Measurements from ENCODE around the gene MYO1D. TPM values are rescaled to one million over a fixed set of nuclear protein-coding genes. Genes with fewer than 3 reads are reported as not detected.

Gene MYO1D
- total RNA-seq, 1 donor from 2014 or later, result 12.1 TPM

DNA sequence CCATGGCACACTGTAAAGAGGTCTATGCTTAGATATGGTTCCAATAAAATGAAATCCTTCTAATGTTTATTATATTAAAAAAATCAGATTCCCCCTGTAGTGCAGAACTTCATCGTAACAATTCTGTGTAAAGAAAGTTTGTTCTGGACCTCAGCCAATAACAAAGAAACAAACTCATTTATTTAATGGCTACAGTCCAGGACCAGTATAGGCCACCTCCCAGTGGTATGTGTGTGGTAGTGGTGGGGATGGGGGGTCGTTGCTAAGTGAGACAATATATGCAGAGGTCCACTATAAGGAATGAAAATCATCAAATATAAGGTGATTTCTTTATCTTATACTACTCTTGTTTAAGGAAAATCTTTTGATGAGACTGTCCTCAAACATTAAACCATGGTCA, 253.7 kb downstream of the MYO1D start:
- Mint-ChIP-seq H3K27ac (no peak overlapping the region), H3K4me1 (ENCODE audit: low read depth) (no peaks in the 10 kb centered on the region), H3K36me3 (ENCODE audit: low read depth) (no peaks in the 10 kb centered on the region), H3K9me3 (no peaks in the 10 kb centered on the region), H3K27me3 (ENCODE audit: insufficient read depth) (peaks cover 5% of the 10 kb centered on the region), H3K4me3 (no peak overlapping the region)
- DNase-seq (ENCODE audit: low spot score), result no peak
- intact Hi-C loops (cut with micrococcal nuclease), result no loop called here

DNA sequence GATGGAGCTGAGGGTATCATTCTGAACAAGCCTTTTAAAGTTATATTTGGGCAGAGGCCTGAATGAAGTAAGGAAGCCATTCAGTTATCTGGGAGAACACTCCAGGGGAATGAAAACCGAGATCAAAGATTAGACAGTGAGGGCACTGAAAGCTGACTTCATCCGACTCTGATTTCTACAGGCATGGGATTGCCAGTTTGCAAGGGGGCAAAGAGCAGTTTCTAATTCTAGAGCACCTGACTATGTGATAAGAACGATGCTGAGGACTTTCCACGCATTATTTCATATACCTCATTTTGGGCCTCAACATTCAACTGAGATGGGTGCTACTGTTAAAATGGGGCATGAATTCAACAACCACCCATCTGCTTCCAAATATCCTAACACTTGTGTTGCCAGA, 254.4 kb downstream of the MYO1D start:
- no peaks in the 10 kb centered on the region for H3K36me3 Mint-ChIP-seq (ENCODE audit: low read depth)
- H3K27me3 Mint-ChIP-seq (ENCODE audit: insufficient read depth), result peaks cover 4% of the 10 kb centered on the region
- no peak overlapping the region for H3K4me3 Mint-ChIP-seq
- no peaks in the 10 kb centered on the region for H3K9me3 Mint-ChIP-seq
- DNase-seq (ENCODE audit: low spot score), result no peak
- no peak overlapping the region for H3K27ac Mint-ChIP-seq
- H3K4me1 Mint-ChIP-seq (ENCODE audit: low read depth), result no peaks in the 10 kb centered on the region
- intact Hi-C loops (cut with micrococcal nuclease), result no loop called here

- Mint-ChIP-seq H3K4me1 (ENCODE audit: low read depth) (no peaks in the 10 kb centered on the region), H3K27me3 (ENCODE audit: insufficient read depth) (no peaks in the 10 kb centered on the region), H3K36me3 (ENCODE audit: low read depth) (no peaks in the 10 kb centered on the region), H3K27ac (no peak overlapping the region), H3K9me3 (no peaks in the 10 kb centered on the region), H3K4me3 (no peak overlapping the region)
- no peak for DNase-seq (ENCODE audit: low spot score)
- intact Hi-C loops (cut with micrococcal nuclease), result no loop called here
Measured at GRCh38 chr17:32621612-32622312, 255.2 kb downstream of the MYO1D start.

GRCh38 chr17:32615326-32615725, 261.6 kb downstream of the MYO1D start:
- Mint-ChIP-seq H3K27ac (no peak overlapping the region), H3K27me3 (ENCODE audit: insufficient read depth) (peaks cover 3% of the 10 kb centered on the region), H3K4me1 (ENCODE audit: low read depth) (no peaks in the 10 kb centered on the region), H3K36me3 (ENCODE audit: low read depth) (no peaks in the 10 kb centered on the region), H3K9me3 (no peaks in the 10 kb centered on the region), H3K4me3 (no peak overlapping the region)
- DNase-seq (ENCODE audit: low spot score), result no peak
- intact Hi-C loops (cut with micrococcal nuclease), result no loop called here

DNA sequence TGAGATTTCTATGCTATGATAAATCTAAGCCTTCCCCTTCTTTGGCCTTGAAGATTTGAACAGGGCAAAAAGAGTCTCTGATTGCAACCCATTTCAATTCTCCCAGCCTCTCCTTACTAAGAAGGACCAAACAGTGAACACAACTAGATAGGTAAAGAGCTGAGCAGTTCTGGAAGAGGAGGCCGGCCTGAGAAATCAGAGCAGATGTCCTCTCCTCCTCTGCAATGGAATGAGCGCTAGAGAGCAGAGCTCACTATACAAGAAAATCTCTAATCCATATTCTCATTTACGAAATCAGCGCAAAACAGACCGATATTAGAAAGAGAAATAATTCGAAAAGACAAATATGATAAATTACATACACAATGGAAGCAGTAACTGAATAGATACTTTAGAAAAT, 266.0 kb downstream of the MYO1D start:
- intact Hi-C loops (cut with micrococcal nuclease), result no loop called here

DNA sequence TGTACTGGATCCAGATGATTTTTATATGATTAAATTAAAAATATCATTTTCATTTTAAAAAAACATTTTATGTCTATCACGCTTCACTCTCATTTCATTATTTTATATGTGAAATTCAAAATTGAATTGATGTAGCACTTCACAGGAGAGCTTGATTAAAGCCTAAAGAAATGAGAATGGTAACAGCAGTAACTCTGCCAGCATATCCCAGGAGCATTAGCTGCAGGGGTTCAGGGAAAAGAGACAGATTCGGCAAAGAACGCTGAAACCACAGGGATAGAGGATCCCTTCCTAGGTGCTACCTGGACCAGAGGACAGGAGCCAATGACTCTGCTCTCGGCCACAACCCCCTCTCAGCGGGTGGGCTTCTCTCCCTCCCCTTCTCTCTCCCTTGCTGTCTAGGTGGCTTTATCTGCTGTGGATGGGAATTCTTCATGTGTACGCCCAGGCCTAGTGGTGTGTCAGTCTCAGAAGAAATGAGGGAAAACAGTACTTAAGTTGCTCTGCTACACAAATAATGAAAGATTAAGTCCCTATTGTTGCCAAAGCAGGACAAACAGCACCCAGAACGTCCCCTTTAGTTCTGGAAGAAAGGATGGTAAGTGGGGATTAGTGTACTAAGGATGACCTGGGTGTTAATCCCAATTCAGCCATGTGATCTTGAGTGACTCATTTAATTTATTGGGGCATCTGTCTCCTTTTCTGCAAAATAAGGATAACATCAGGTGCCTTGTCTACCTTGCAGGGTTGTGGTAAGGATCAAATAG, 266.9 kb downstream of the MYO1D start:
- no peak overlapping the region for H3K4me3 Mint-ChIP-seq
- intact Hi-C loops (cut with micrococcal nuclease), result loop anchor here (1.0 to 5.0 kb wide), 6 partner anchors 88 to 148 kb away; no protein-coding TSS in a partner anchor
- H3K27ac Mint-ChIP-seq, result no peak overlapping the region
- peaks cover 5% of the 10 kb centered on the region for H3K27me3 Mint-ChIP-seq (ENCODE audit: insufficient read depth)
- H3K9me3 Mint-ChIP-seq, result no peaks in the 10 kb centered on the region
- no peak for DNase-seq (ENCODE audit: low spot score)
- H3K36me3 Mint-ChIP-seq (ENCODE audit: low read depth), result no peaks in the 10 kb centered on the region
- H3K4me1 Mint-ChIP-seq (ENCODE audit: low read depth), result peaks cover 7% of the 10 kb centered on the region

More for the DNA sequence above, 266.0 kb downstream of the MYO1D start:
- Mint-ChIP-seq H3K4me3 (no peak overlapping the region), H3K27ac (no peak overlapping the region), H3K9me3 (no peaks in the 10 kb centered on the region), H3K4me1 (ENCODE audit: low read depth) (peaks cover 7% of the 10 kb centered on the region), H3K27me3 (ENCODE audit: insufficient read depth) (peaks cover 5% of the 10 kb centered on the region), H3K36me3 (ENCODE audit: low read depth) (no peaks in the 10 kb centered on the region)
- no peak for DNase-seq (ENCODE audit: low spot score)

GRCh38 chr17:32609085-32609484, 267.8 kb downstream of the MYO1D start:
- Mint-ChIP-seq H3K27ac (no peak overlapping the region), H3K9me3 (no peaks in the 10 kb centered on the region)
- intact Hi-C loops (cut with micrococcal nuclease), result loop anchor here (1.0 to 5.0 kb wide), 6 partner anchors 87 to 147 kb away; no protein-coding TSS in a partner anchor

GRCh38 chr17:32608267-32608666, 268.7 kb downstream of the MYO1D start:
- Mint-ChIP-seq H3K36me3 (ENCODE audit: low read depth) (no peaks in the 10 kb centered on the region), H3K27ac (no peak overlapping the region), H3K4me1 (ENCODE audit: low read depth) (peaks cover 7% of the 10 kb centered on the region), H3K4me3 (no peak overlapping the region), H3K27me3 (ENCODE audit: insufficient read depth) (peaks cover 5% of the 10 kb centered on the region), H3K9me3 (no peaks in the 10 kb centered on the region)
- intact Hi-C loops (cut with micrococcal nuclease), result loop anchor here (5.0 kb wide), 2 partner anchors 86 to 106 kb away; no protein-coding TSS in a partner anchor
- no peak for DNase-seq (ENCODE audit: low spot score)

More at GRCh38 chr17:32609085-32609484, 267.8 kb downstream of the MYO1D start:
- Mint-ChIP-seq H3K36me3 (ENCODE audit: low read depth) (no peaks in the 10 kb centered on the region), H3K27me3 (ENCODE audit: insufficient read depth) (peaks cover 5% of the 10 kb centered on the region), H3K4me3 (no peak overlapping the region), H3K4me1 (ENCODE audit: low read depth) (peaks cover 7% of the 10 kb centered on the region)
- peak; percentile 37 for DNase-seq (ENCODE audit: low spot score)

DNA sequence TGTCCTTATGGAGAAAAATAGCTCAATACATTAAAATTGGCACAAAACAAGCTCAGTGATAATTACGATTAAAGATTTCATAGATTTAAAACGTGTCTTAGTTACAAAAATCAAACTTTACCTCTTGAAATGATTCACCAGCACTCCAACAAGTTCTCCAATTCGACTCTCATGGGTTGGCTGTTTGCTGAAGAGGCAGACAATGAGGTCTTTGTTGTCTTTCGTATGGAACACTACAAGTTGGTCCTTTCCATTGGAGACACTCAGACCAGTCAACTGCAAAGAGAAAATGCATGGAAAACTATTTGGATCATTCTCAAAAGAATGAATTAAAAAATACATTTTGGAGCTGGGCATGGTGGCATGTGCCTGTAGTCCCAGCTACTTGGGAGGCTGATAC, 272.0 kb downstream of the MYO1D start:
- Mint-ChIP-seq H3K27me3 (ENCODE audit: insufficient read depth) (no peaks in the 10 kb centered on the region), H3K9me3 (no peaks in the 10 kb centered on the region), H3K4me1 (ENCODE audit: low read depth) (peaks cover 7% of the 10 kb centered on the region), H3K36me3 (ENCODE audit: low read depth) (no peaks in the 10 kb centered on the region), H3K4me3 (no peak overlapping the region), H3K27ac (no peak overlapping the region)
- no peak for DNase-seq (ENCODE audit: low spot score)
- intact Hi-C loops (cut with micrococcal nuclease), result loop anchor here (5.0 kb wide), 2 partner anchors 83 to 103 kb away; no protein-coding TSS in a partner anchor

DNA sequence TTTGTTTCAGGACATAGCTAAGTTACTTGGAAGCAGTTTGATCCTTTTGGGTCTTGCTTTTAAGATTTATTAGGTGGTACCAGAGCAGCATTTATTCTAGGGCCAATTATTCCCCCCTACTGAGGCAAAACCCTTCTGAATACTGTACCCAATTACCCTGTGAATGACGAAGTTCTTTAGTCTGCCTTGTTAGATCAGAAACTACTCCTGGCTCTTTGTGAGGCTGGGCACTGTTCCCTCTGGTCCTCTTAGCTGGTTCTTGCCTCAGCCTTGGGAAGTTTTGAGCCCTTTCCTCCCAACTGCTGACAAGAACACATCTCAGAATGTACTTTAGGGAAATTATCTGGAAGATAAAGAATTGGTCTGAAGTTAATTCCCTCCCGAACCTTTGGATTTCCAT, 274.5 kb downstream of the MYO1D start:
- H3K36me3 Mint-ChIP-seq (ENCODE audit: low read depth), result no peaks in the 10 kb centered on the region
- H3K4me1 Mint-ChIP-seq (ENCODE audit: low read depth), result no peaks in the 10 kb centered on the region
- no peak overlapping the region for H3K27ac Mint-ChIP-seq
- H3K27me3 Mint-ChIP-seq (ENCODE audit: insufficient read depth), result peaks cover 2% of the 10 kb centered on the region
- intact Hi-C loops (cut with micrococcal nuclease), result no loop called here
- DNase-seq (ENCODE audit: low spot score), result no peak
- no peak overlapping the region for H3K4me3 Mint-ChIP-seq
- no peaks in the 10 kb centered on the region for H3K9me3 Mint-ChIP-seq

- Mint-ChIP-seq H3K36me3 (ENCODE audit: low read depth) (no peaks in the 10 kb centered on the region), H3K4me1 (ENCODE audit: low read depth) (peaks cover 4% of the 10 kb centered on the region), H3K4me3 (no peak overlapping the region), H3K9me3 (no peaks in the 10 kb centered on the region), H3K27ac (no peak overlapping the region), H3K27me3 (ENCODE audit: insufficient read depth) (peaks cover 2% of the 10 kb centered on the region)
- intact Hi-C loops (cut with micrococcal nuclease), result no loop called here
- no peak for DNase-seq (ENCODE audit: low spot score)
Measured at GRCh38 chr17:32601866-32602265, 275.1 kb downstream of the MYO1D start.

DNA sequence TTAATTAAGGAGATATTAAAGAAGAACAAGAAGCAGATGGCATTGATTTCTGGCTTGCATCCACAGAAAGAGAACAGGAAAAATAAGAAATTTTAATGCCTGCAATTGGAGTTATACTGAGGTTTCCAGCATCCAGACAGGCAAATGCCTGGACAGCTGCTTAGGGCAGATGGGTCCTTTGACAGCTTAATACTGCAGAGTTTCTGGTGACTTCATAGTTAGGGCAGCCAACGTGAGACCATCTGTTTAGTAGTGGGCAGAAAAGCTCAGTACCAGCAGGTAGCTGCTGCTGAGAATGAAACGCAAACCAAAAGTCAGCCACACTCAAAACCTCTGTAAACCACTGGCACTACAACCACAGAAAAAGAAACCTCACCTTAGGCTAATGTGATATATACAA, 280.3 kb downstream of the MYO1D start:
- Mint-ChIP-seq H3K4me1 (ENCODE audit: low read depth) (peaks cover 19% of the 10 kb centered on the region), H3K4me3 (no peak overlapping the region), H3K36me3 (ENCODE audit: low read depth) (no peaks in the 10 kb centered on the region), H3K27ac (no peak overlapping the region), H3K27me3 (ENCODE audit: insufficient read depth) (peaks cover 3% of the 10 kb centered on the region), H3K9me3 (no peaks in the 10 kb centered on the region)
- no peak for DNase-seq (ENCODE audit: low spot score)
- intact Hi-C loops (cut with micrococcal nuclease), result no loop called here

DNA sequence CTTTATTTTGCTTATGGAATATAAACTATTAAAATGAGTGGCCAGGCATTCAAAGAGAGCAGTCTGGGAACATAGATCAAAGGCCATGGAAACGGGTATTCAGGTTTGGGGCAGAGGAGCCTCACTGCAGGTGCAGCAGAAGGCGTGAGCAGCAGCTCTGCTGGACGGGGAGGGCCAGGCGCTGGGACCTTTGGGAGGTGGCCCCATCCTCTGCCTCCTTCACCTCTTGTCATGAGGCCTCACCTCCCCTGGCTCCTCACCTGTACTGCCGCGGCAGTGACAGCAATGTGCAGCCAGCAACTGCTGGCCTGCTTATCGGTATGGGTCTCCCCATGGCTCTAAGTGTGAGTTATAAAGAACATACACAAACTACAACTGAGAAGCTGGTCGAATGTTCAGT, 280.7 kb downstream of the MYO1D start:
- Mint-ChIP-seq H3K27me3 (ENCODE audit: insufficient read depth) (peaks cover 3% of the 10 kb centered on the region), H3K36me3 (ENCODE audit: low read depth) (no peaks in the 10 kb centered on the region), H3K9me3 (no peaks in the 10 kb centered on the region), H3K4me1 (ENCODE audit: low read depth) (peaks cover 19% of the 10 kb centered on the region), H3K4me3 (no peak overlapping the region), H3K27ac (no peak overlapping the region)
- intact Hi-C loops (cut with micrococcal nuclease), result no loop called here
- no peak for DNase-seq (ENCODE audit: low spot score)

All from activated T-helper 1 cell treated with anti-CD3 and anti-CD28 coated beads, Interleukin-12 subunit alpha, Interleukin-12 subunit beta, Interleukin-2, Interleukin-4 antibody, amounts not matched to agents 30 ng/mL and 10 ng/mL and 1 ng/mL, durations not matched to agents 14 hours and 24 hours and 36 hours (primary cell).